Measurements from ENCODE around the gene COL5A2. TPM values are rescaled to one million over a fixed set of nuclear protein-coding genes. Genes with fewer than 3 reads are reported as not detected.

Gene COL5A2
- total and polyA plus RNA-seq, 10 of the 15 experiments (the other 5 are each of a cell fraction or from before 2014, with no cell fraction given), result 0.04 to 0.85 (median 0.39) TPM

DNA sequence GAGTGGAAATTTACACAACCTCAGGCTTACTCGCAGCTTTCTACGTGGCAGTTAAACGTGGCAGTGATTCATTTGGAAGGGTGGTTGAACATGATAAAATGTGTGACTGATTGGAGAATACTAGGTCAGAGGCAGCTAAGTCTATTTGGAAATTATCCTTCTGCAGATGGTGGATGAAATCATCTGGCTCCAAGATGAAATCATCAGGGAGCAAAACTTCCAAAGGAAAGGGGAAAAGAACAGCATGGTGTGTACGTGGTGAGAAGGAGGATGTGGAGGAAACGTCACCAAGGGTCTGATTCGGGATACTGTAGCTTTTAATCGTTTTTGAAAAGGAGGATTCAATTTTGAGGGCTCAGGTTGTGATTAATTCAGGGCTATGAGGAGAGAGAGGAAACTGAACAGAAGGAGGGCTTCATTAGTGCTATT lies 157.5 kb downstream of the COL5A2 start:
- ChIA-PET SMC1A (ENCODE audit: uncharacterized antibody, unreplicated experiment) (no interaction called here), RAD21 (ENCODE audit: unreplicated experiment) (no interaction called here), CTCF (no interaction called here), POLR2A (no interaction called here)
- Histone ChIP-seq H2AFZ (ENCODE audit: control insufficient read depth, low read depth, low read length) (no peak overlapping the region), H3K9ac (ENCODE audit: control insufficient read depth, insufficient read depth, low read length) (no peak overlapping the region), H3K4me1 (ENCODE audit: control insufficient read depth, insufficient read depth, low read length) (no peaks in the 10 kb centered on the region), H3K9me3 (replicated peaks; ENCODE audit: control insufficient read depth, insufficient read depth, low read length) (no peaks in the 10 kb centered on the region), H3K36me3 (ENCODE audit: control insufficient read depth in 2 of 2, insufficient read depth in 2 of 2, low read length in 1 of 2) (no peaks in the 10 kb centered on the region), H3K27ac (ENCODE audit: control insufficient read depth, insufficient read depth) (no peak overlapping the region), H3K27me3 (replicated peaks in 1 of 2; ENCODE audit: control insufficient read depth in 2 of 2, insufficient read depth in 2 of 2, low read length in 1 of 2) (no peaks in the 10 kb centered on the region), H3K79me2 (ENCODE audit: control insufficient read depth, insufficient read depth, low read length) (no peaks in the 10 kb centered on the region), H3K4me3 (no peak overlapping the region), H4K20me1 (ENCODE audit: control insufficient read depth, insufficient read depth) (no peaks in the 10 kb centered on the region), H3K4me2 (ENCODE audit: control insufficient read depth, insufficient read depth) (no peak overlapping the region)
- 13% methylated on average over 7 of the region's 7 CpGs for WGBS (ENCODE audit: insufficient coverage, insufficient replicate concordance, low lambda C conversion rate, missing lambda C conversion rate)
- no peak for FAIRE-seq
- intact Hi-C loops (cut with micrococcal nuclease; ENCODE audit: unreplicated experiment) (no loop called here), in situ Hi-C loops (cut with MboI) (no loop called here)
- TF ChIP-seq KLF5 (IDR thresholded peaks at IDR 0.05; ENCODE audit: partially characterized antibody), result no peak
- TF ChIP-seq GABPA (IDR thresholded peaks at IDR 0.05; ENCODE audit: low read depth), result no peak
- TF ChIP-seq NKRF (conservative IDR thresholded peaks at IDR 0.05), result no peak
- TF ChIP-seq PAX5 (IDR thresholded peaks at IDR 0.05; ENCODE audit: borderline replicate concordance, low read depth, low read length), result no peak
- no peak for TF ChIP-seq FOXK2 (IDR thresholded peaks at IDR 0.05)
- TF ChIP-seq ZNF592 (IDR thresholded peaks at IDR 0.05), result no peak
- no peak for TF ChIP-seq SREBF2 (IDR thresholded peaks at IDR 0.05; ENCODE audit: low read length)
- no peak for TF ChIP-seq ZNF207 (IDR thresholded peaks at IDR 0.05; ENCODE audit: borderline replicate concordance)
- no peak for TF ChIP-seq SMAD1 (IDR thresholded peaks at IDR 0.05; ENCODE audit: low read depth, partially characterized antibody)
- TF ChIP-seq JUNB (IDR thresholded peaks at IDR 0.05), result no peak
- TF ChIP-seq RCOR1 (conservative IDR thresholded peaks at IDR 0.05; ENCODE audit: low read depth, low read length), result no peak
- no peak for TF ChIP-seq FOS (IDR thresholded peaks at IDR 0.05; ENCODE audit: borderline replicate concordance, extremely low read depth, insufficient read length)
- TF ChIP-seq TBL1XR1 (IDR thresholded peaks at IDR 0.05; ENCODE audit: low read depth, low read length), result no peak
- no peak for TF ChIP-seq SMAD5 (IDR thresholded peaks at IDR 0.05; ENCODE audit: low read depth)
- no peak for TF ChIP-seq SMC3 (IDR thresholded peaks at IDR 0.05; ENCODE audit: borderline replicate concordance, low read length)
- TF ChIP-seq NFXL1 (IDR thresholded peaks at IDR 0.05; ENCODE audit: borderline replicate concordance), result no peak
- BruUV-seq (replicated peaks), result no TSS peak
- no peak for ATAC-seq
- DNase-seq (ENCODE audit: low read depth, low spot score), result no peak

Data from GM12878 (cell line).